Measurements from ENCODE around the gene MCM7. TPM values are rescaled to one million over a fixed set of nuclear protein-coding genes. Genes with fewer than 3 reads are reported as not detected.
A peak's percentile ranks its signal among the peaks of the same experiment; 100 is the strongest.

The MCM7 gene
- total RNA-seq, 4 donors from 2014 or later = 16.6 to 51.3 (median 26.5) TPM

- intact Hi-C loops (cut with DNase I) = loop anchor here (5.0 kb wide), 1 partner anchor 34 kb away; the partner anchor contains the start of gene MBLAC1
- no peak for DNase-seq
- Histone ChIP-seq H3K27me3 (no peaks in the 10 kb centered on the region), H3K4me1 (peaks cover 0 to 9% of the 10 kb centered on the region in 2 donors), H3K4me3 (replicated peaks in 1 of 3) (no peak overlapping the region), H3K9me3 (no peaks in the 10 kb centered on the region), H3K36me3 (peaks cover 72 to 73% of the 10 kb centered on the region in 2 donors), H3K27ac (no peak overlapping the region)
- no peak for TF ChIP-seq POLR2A (IDR thresholded peaks at IDR 0.05)
- no peak for TF ChIP-seq CTCF (IDR thresholded peaks at IDR 0.05)
- 54 to 79% methylated on average over 9 to 13 of the region's 13 CpGs for WGBS, 2 donors
These were observed 7.7 kb downstream of the MCM7 start for GRCh38 chr7:100093498-100093897.

GRCh38 chr7:100093054-100093453, 8.1 kb downstream of the MCM7 start:
- Histone ChIP-seq H3K4me3 (replicated peaks in 1 of 3) (no peak overlapping the region), H3K27ac (no peak overlapping the region), H3K9me3 (no peaks in the 10 kb centered on the region), H3K27me3 (no peaks in the 10 kb centered on the region), H3K36me3 (peaks cover 68% of the 10 kb centered on the region in 2 donors), H3K4me1 (peaks cover 0 to 13% of the 10 kb centered on the region in 2 donors)
- no peak for TF ChIP-seq POLR2A (IDR thresholded peaks at IDR 0.05)
- 68% methylated on average over 8 of the region's 8 CpGs for WGBS, 2 donors
- no peak for DNase-seq
- intact Hi-C loops (cut with DNase I) = loop anchor here (5.0 kb wide), 1 partner anchor 34 kb away; the partner anchor contains the start of gene MBLAC1

DNA sequence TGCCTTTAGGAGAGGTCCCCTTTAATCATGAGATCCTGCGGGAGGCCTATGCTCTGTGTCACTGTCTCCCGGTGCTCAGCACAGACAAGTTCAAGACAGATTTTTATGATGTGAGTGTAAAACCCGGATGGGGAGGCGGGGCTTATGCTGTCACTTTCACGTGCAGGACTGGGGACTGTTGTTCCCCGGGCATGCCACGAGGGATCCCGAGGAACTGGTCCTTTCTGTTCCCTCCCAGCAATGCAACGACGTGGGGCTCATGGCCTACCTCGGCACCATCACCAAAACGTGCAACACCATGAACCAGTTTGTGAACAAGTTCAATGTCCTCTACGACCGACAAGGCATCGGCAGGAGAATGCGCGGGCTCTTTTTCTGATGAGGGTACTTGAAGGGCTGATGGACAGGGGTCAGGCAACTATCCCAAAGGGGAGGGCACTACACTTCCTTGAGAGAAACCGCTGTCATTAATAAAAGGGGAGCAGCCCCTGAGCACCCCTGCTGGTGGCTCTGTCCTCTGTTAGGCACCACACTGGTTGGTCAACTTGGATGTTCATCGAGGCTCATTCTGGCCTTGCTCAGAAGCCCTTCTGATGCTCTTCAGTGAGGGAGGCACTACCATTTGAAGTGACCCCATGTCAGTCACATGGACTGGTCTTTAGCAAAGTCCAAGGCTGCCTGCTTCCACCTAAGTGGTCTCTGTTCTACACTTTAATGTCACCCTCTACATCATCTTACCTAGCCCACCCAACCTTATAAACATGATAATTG, 9.6 kb downstream of the MCM7 start:
- Histone ChIP-seq H3K27ac (no peak overlapping the region), H3K4me3 (replicated peaks in 1 of 3) (no peak overlapping the region), H3K27me3 (no peaks in the 10 kb centered on the region), H3K9me3 (no peaks in the 10 kb centered on the region), H3K4me1 (peaks cover 0 to 17% of the 10 kb centered on the region in 2 donors), H3K36me3 (peaks cover 54 to 56% of the 10 kb centered on the region in 2 donors)
- TF ChIP-seq POLR2A (IDR thresholded peaks at IDR 0.05) (no peak), CTCF (IDR thresholded peaks at IDR 0.05) (no peak)
- no peak for DNase-seq
- WGBS, 2 donors = 70 to 81% methylated on average over 11 to 17 of the region's 19 CpGs
- intact Hi-C loops (cut with DNase I) = loop anchor here (5.0 kb wide), 1 partner anchor 36 kb away; the partner anchor contains the start of gene MBLAC1

GRCh38 chr7:100090527-100091410, 10.4 kb downstream of the MCM7 start:
- Histone ChIP-seq H3K9me3 (no peaks in the 10 kb centered on the region), H3K4me1 (peaks cover 0 to 17% of the 10 kb centered on the region in 2 donors), H3K4me3 (replicated peaks in 1 of 3) (no peak overlapping the region), H3K27me3 (no peaks in the 10 kb centered on the region), H3K36me3 (peaks cover 45 to 48% of the 10 kb centered on the region in 2 donors), H3K27ac (no peak overlapping the region)
- TF ChIP-seq CTCF (IDR thresholded peaks at IDR 0.05) (no peak), POLR2A (IDR thresholded peaks at IDR 0.05) (no peak)
- intact Hi-C loops (cut with DNase I) = loop anchor here (5.0 kb wide), 1 partner anchor 37 kb away; the partner anchor contains the start of gene MBLAC1
- DNase-seq = no peak
- WGBS, 2 donors = 93 to 94% methylated on average over 14 of the region's 14 CpGs

DNA sequence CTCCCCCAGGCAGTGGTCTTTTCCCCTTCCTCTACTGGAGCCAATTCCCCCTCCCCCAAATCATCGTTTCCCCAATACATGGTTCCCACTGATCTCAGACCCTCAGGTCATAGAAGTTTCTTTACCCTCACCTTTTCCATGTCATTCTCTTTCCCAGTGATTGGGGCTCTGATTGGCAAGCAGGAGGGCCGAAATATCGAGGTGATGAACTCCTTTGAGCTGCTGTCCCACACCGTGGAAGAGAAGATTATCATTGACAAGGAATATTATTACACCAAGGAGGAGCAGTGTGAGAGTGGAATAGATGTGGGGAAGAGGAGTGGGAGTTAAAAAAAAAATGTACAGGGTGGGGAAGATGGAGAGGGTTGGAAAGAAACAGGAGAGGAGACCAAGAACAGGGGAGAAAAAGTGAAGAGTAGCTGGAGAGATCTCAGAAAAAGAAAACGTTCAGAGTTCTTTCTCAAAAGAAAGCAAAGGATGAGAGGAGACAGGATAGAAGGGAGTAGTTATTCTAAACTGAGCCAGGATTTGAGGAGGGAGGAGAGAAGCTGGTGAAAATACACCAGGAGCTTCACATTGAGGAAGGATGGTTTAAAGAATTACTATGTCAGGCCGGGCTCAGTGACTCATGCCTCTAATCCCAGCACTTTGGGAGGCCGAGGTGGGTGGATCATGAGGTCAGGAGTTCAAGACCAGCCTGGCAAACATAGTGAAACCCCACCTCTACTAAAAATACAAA, 11.6 kb downstream of the MCM7 start:
- intact Hi-C loops (cut with DNase I) = loop anchor here (5.0 kb wide), 1 partner anchor 38 kb away; the partner anchor contains the start of gene MBLAC1
- 43 to 44% methylated on average over 7 of the region's 7 CpGs for WGBS, 2 donors
- Histone ChIP-seq H3K4me3 (replicated peaks in 1 of 3) (peak overlapping the region in 2 of 3 donors; percentile 28 to 72), H3K27ac (peak overlapping the region in 2 of 3 donors; percentile 83 to 88), H3K9me3 (no peaks in the 10 kb centered on the region), H3K27me3 (no peaks in the 10 kb centered on the region), H3K36me3 (peaks cover 34 to 38% of the 10 kb centered on the region in 2 donors), H3K4me1 (peaks cover 0 to 17% of the 10 kb centered on the region in 2 donors)
- no peak for DNase-seq
- TF ChIP-seq CTCF (IDR thresholded peaks at IDR 0.05) (no peak), POLR2A (IDR thresholded peaks at IDR 0.05) (no peak)

Measured in thyroid gland (tissue), 4 donors.